Prostate gland (tissue), 2 donors: ENCODE results near the gene TMC1.

Experiments used
- POLR2A ChIP-seq: fragments of 450-650 bp; IDR thresholded peaks from one replicate; pipeline ENCODE4 v1.6.1; 2016; ENCODE audit warnings: antibody characterized with exemption, mild to moderate bottlenecking
- TF ChIP-seq, protein P1 (sequence below), 4 experiments: fragments of 200-600 bp in 2 of 4; fragments of 450-650 bp in 2 of 4; sonication (generic) in 2 of 4; IDR thresholded peaks; 1 replicate in 3 of 4; 2 replicates in 1 of 4; pipeline ENCODE4 v1.5.1; 2016 to 2019; ENCODE audit warnings: antibody characterized with exemption in 4 of 4, mild to moderate bottlenecking in 2 of 4, moderate library complexity in 2 of 4

DNA sequence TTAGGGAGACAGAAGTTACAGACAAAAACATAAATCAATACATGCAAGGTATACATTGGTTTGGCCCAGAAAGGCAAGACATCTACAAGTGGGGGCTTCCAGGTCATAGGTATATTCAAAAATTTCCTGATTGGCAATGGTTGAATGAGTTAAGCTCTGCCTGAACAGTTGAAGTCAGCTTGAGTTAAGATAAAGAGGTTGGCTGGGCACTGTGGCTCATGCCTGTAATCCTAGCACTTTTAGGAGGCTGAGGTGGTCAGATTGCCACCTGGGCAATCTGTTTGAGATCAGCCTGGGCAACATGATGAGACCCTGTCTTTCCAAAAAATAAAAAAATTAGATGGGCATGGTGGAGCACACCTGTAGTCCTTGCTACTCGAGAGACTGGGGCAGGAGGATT is 16.3 kb downstream of the TMC1 start:
- TF ChIP-seq, protein P1, sequence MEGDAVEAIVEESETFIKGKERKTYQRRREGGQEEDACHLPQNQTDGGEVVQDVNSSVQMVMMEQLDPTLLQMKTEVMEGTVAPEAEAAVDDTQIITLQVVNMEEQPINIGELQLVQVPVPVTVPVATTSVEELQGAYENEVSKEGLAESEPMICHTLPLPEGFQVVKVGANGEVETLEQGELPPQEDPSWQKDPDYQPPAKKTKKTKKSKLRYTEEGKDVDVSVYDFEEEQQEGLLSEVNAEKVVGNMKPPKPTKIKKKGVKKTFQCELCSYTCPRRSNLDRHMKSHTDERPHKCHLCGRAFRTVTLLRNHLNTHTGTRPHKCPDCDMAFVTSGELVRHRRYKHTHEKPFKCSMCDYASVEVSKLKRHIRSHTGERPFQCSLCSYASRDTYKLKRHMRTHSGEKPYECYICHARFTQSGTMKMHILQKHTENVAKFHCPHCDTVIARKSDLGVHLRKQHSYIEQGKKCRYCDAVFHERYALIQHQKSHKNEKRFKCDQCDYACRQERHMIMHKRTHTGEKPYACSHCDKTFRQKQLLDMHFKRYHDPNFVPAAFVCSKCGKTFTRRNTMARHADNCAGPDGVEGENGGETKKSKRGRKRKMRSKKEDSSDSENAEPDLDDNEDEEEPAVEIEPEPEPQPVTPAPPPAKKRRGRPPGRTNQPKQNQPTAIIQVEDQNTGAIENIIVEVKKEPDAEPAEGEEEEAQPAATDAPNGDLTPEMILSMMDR (IDR thresholded peaks at IDR 0.05), result no peak
- TF ChIP-seq POLR2A, result no peak
